HEK293 (cell line): ENCODE measurements around the gene PZP.

Source experiments
- CTCF ChIA-PET: fragments of 350-600 bp; formaldehyde crosslinking; extraction: SDS; loops from one replicate; lab custom pipeline; 2021; ENCODE audit warnings: antibody characterized with exemption; lab: Yijun Ruan, JAX
- POLR2A ChIA-PET: fragments of 300-600 bp; formaldehyde crosslinking; extraction: SDS; loops from one replicate; lab custom pipeline; 2020; ENCODE audit warnings: antibody characterized with exemption, inconsistent platforms; lab: Yijun Ruan, JAX
- H3K27ac ChIP-seq: fragments of 200-500 bp; sonication (Bioruptor generic); 2 replicates; pipeline ENCODE4 v1.5.1; 2014; ENCODE audit warnings: low read depth, low read length, control low read depth, inconsistent platforms; ENCODE audit errors: extremely low read depth
- H3K36me3 ChIP-seq, 2 experiments: fragments of 200-500 bp in 1 of 2; sonication (Bioruptor generic) in 1 of 2; 1 replicate in 1 of 2; 2 replicates in 1 of 2; pipeline ENCODE4 v1.5.1; 2014 to 2017; ENCODE audit warnings: inconsistent platforms in 2 of 2, low read length in 2 of 2; ENCODE audit not compliant: control insufficient read depth in 2 of 2, insufficient read depth in 1 of 2
- H3K4me1 ChIP-seq: fragments of 200-500 bp; sonication (Bioruptor generic); 2 replicates; pipeline ENCODE4 v1.5.1; 2014; ENCODE audit warnings: mild to moderate bottlenecking, low read length, inconsistent platforms; ENCODE audit not compliant: control insufficient read depth, insufficient read depth
- H3K4me3 ChIP-seq: 2 replicates; pipeline ENCODE4 v1.5.1; 2011; ENCODE audit warnings: low read depth, mild to moderate bottlenecking, control low read depth, low read length, moderate library complexity
- H3K9me3 ChIP-seq: fragments of 200-500 bp; sonication (Bioruptor generic); 2 replicates; pipeline ENCODE4 v1.5.1; 2014; ENCODE audit warnings: low read depth, low read length, inconsistent platforms; ENCODE audit not compliant: control insufficient read depth, insufficient read depth
- GLI2 ChIP-seq: fragments of 450-650 bp; formaldehyde crosslinking; IDR thresholded peaks from 2 replicates; pipeline ENCODE4; 2017; ENCODE audit warnings: missing biosample characterization, missing genetic modification characterization, low read depth, borderline replicate concordance
- HIC1 ChIP-seq: fragments of 450-650 bp; formaldehyde crosslinking; IDR thresholded peaks from 2 replicates; pipeline ENCODE4 v1.5.1; 2016; ENCODE audit warnings: missing biosample characterization, missing genetic modification characterization
- HOXA7 ChIP-seq: sonication (generic); formaldehyde crosslinking; IDR thresholded peaks from 2 replicates; pipeline ENCODE4 v1.8.1; 2022; ENCODE audit warnings: missing genetic modification reagents, borderline replicate concordance
- INSM2 ChIP-seq: fragments of 450-650 bp; formaldehyde crosslinking; IDR thresholded peaks from 2 replicates; pipeline ENCODE4 v1.5.1; 2016; ENCODE audit warnings: missing biosample characterization, missing genetic modification characterization
- KLF1 ChIP-seq: fragments of 450-650 bp; formaldehyde crosslinking; IDR thresholded peaks from 2 replicates; pipeline ENCODE4 v1.5.1; 2016; ENCODE audit warnings: missing biosample characterization, missing genetic modification characterization
- KLF10 ChIP-seq: fragments of 450-650 bp; IDR thresholded peaks from 2 replicates; pipeline ENCODE4 v1.5.1; 2018; ENCODE audit warnings: missing biosample characterization, mild to moderate bottlenecking, missing genetic modification characterization
- KLF8 ChIP-seq: fragments of 450-650 bp; formaldehyde crosslinking; IDR thresholded peaks from 2 replicates; pipeline ENCODE4 v1.5.1; 2016; ENCODE audit warnings: missing biosample characterization, missing genetic modification characterization
- PATZ1 ChIP-seq: fragments of 450-650 bp; formaldehyde crosslinking; IDR thresholded peaks from 2 replicates; pipeline ENCODE4 v1.5.1; 2016; ENCODE audit warnings: missing biosample characterization, missing genetic modification characterization
- PRDM1 ChIP-seq: fragments of 450-650 bp; formaldehyde crosslinking; IDR thresholded peaks from 2 replicates; pipeline ENCODE4; 2016; ENCODE audit warnings: missing biosample characterization, missing genetic modification characterization
- SP3 ChIP-seq: fragments of 450-650 bp; formaldehyde crosslinking; IDR thresholded peaks from 2 replicates; pipeline ENCODE4 v1.5.1; 2016; ENCODE audit warnings: missing biosample characterization, missing genetic modification characterization
- ZBTB26 ChIP-seq: fragments of 450-650 bp; formaldehyde crosslinking; optimal IDR thresholded peaks from 2 replicates; pipeline ENCODE3; 2016; ENCODE audit warnings: missing biosample characterization, mild to moderate bottlenecking, missing genetic modification characterization
- ZBTB8A ChIP-seq: fragments of 450-650 bp; formaldehyde crosslinking; IDR thresholded peaks from 2 replicates; pipeline ENCODE4 v1.5.1; 2016; ENCODE audit warnings: missing biosample characterization, missing genetic modification characterization
- ZEB2 ChIP-seq: fragments of 450-650 bp; formaldehyde crosslinking; IDR thresholded peaks from 2 replicates; pipeline ENCODE4 v1.5.1; 2016; ENCODE audit warnings: missing biosample characterization, missing genetic modification characterization
- ZFP37 ChIP-seq: fragments of 450-650 bp; formaldehyde crosslinking; IDR thresholded peaks from 2 replicates; pipeline ENCODE4 v1.5.1; 2016; ENCODE audit warnings: missing biosample characterization, missing genetic modification characterization
- ZFP41 ChIP-seq: fragments of 450-650 bp; formaldehyde crosslinking; IDR thresholded peaks from 2 replicates; pipeline ENCODE4 v1.5.1; 2016; ENCODE audit warnings: missing biosample characterization, missing genetic modification characterization, borderline replicate concordance
- ZNF10 ChIP-seq: fragments of 450-650 bp; formaldehyde crosslinking; IDR thresholded peaks from 2 replicates; pipeline ENCODE4 v1.5.1; 2017; ENCODE audit warnings: missing biosample characterization, missing genetic modification characterization
- ZNF146 ChIP-seq: fragments of 450-650 bp; formaldehyde crosslinking; IDR thresholded peaks from 2 replicates; pipeline ENCODE4 v1.5.1; 2016; ENCODE audit warnings: missing biosample characterization, missing genetic modification characterization
- ZNF19 ChIP-seq: fragments of 450-650 bp; formaldehyde crosslinking; IDR thresholded peaks from 2 replicates; pipeline ENCODE4; 2016; ENCODE audit warnings: missing biosample characterization, missing genetic modification characterization, low read depth
- ZNF239 ChIP-seq: fragments of 450-650 bp; formaldehyde crosslinking; IDR thresholded peaks from 2 replicates; pipeline ENCODE4 v1.5.1; 2016; ENCODE audit warnings: missing biosample characterization, missing genetic modification characterization
- ZNF302 ChIP-seq: fragments of 450-650 bp; formaldehyde crosslinking; IDR thresholded peaks from 2 replicates; pipeline ENCODE4 v1.5.1; 2016; ENCODE audit warnings: missing biosample characterization, missing genetic modification characterization, low read depth
- ZNF311 ChIP-seq: fragments of 450-650 bp; formaldehyde crosslinking; IDR thresholded peaks from 2 replicates; pipeline ENCODE4 v1.5.1; 2017; ENCODE audit warnings: missing biosample characterization, missing genetic modification characterization, borderline replicate concordance
- ZNF394 ChIP-seq: fragments of 450-650 bp; formaldehyde crosslinking; IDR thresholded peaks from 2 replicates; pipeline ENCODE4 v1.5.1; 2016; ENCODE audit warnings: missing biosample characterization, missing genetic modification characterization, mild to moderate bottlenecking, moderate library complexity, borderline replicate concordance
- ZNF560 ChIP-seq: fragments of 450-650 bp; formaldehyde crosslinking; IDR thresholded peaks from 2 replicates; pipeline ENCODE4 v1.5.1; 2017; ENCODE audit warnings: missing biosample characterization, missing genetic modification characterization, borderline replicate concordance
- ZNF596 ChIP-seq: fragments of 450-650 bp; IDR thresholded peaks from 2 replicates; pipeline ENCODE4 v1.5.0; 2018; ENCODE audit warnings: missing biosample characterization, mild to moderate bottlenecking, missing genetic modification characterization, moderate library complexity
- ZNF610 ChIP-seq: fragments of 450-650 bp; formaldehyde crosslinking; IDR thresholded peaks from 2 replicates; pipeline ENCODE4 v1.5.1; 2016; ENCODE audit warnings: missing biosample characterization, missing genetic modification characterization, borderline replicate concordance
- ZNF660 ChIP-seq: fragments of 450-650 bp; IDR thresholded peaks from 2 replicates; pipeline ENCODE4 v1.5.1; 2018; ENCODE audit warnings: missing biosample characterization, mild to moderate bottlenecking, missing genetic modification characterization
- ZNF76 ChIP-seq: fragments of 450-650 bp; formaldehyde crosslinking; IDR thresholded peaks from 2 replicates; pipeline ENCODE4; 2016; ENCODE audit warnings: low read depth, missing biosample characterization, missing genetic modification characterization, borderline replicate concordance
- ZNF785 ChIP-seq: fragments of 450-650 bp; formaldehyde crosslinking; IDR thresholded peaks from 2 replicates; pipeline ENCODE4 v1.5.1; 2016; ENCODE audit warnings: missing biosample characterization, missing genetic modification characterization
- ZSCAN30 ChIP-seq: fragments of 450-650 bp; IDR thresholded peaks from 2 replicates; pipeline ENCODE4 v1.5.1; 2018; ENCODE audit warnings: missing biosample characterization, mild to moderate bottlenecking, missing genetic modification characterization, moderate library complexity

Gene PZP

GRCh38 chr12:9109213-9109522, 99.0 kb downstream of the PZP start:
- H3K4me3 ChIP-seq: no peak overlapping the region
- no peak for TF ChIP-seq ZNF239
- no peak for TF ChIP-seq ZNF10 (tag by site-specific recombination)
- TF ChIP-seq ZNF146: no peak
- no peak for TF ChIP-seq ZSCAN30
- no peak for TF ChIP-seq ZNF596
- TF ChIP-seq HIC1 (tag by site-specific recombination): no peak
- no peak for TF ChIP-seq KLF1 (tag by site-specific recombination)
- TF ChIP-seq ZNF302 (tag by site-specific recombination): no peak
- no peak for TF ChIP-seq ZNF19 (tag by site-specific recombination)
- TF ChIP-seq ZFP37 (tag by site-specific recombination): no peak
- no peak for TF ChIP-seq ZBTB26 (tag by site-specific recombination)
- TF ChIP-seq PRDM1: no peak
- TF ChIP-seq ZNF660 (tag by site-specific recombination): no peak
- TF ChIP-seq ZNF311: no peak
- TF ChIP-seq ZBTB8A: no peak
- TF ChIP-seq INSM2 (tag by site-specific recombination): no peak
- H3K27ac ChIP-seq: no peak overlapping the region
- H3K9me3 ChIP-seq: no peaks in the 10 kb centered on the region
- ChIA-PET POLR2A (no interaction called here), CTCF (no interaction called here)
- no peaks in the 10 kb centered on the region for H3K36me3 ChIP-seq
- no peaks in the 10 kb centered on the region for H3K4me1 ChIP-seq

- Histone ChIP-seq H3K4me3 (no peak overlapping the region), H3K36me3 (no peaks in the 10 kb centered on the region), H3K27ac (no peak overlapping the region), H3K4me1 (no peaks in the 10 kb centered on the region), H3K9me3 (no peaks in the 10 kb centered on the region)
- CTCF ChIA-PET: no interaction called here
- POLR2A ChIA-PET: no interaction called here
- no peak for TF ChIP-seq GLI2 (tag by site-specific recombination)
- no peak for TF ChIP-seq SP3 (tag by site-specific recombination)
- TF ChIP-seq PATZ1: no peak
- no peak for TF ChIP-seq ZNF76
- TF ChIP-seq ZNF394: no peak
- TF ChIP-seq ZNF785 (tag by site-specific recombination): no peak
- TF ChIP-seq HIC1 (tag by site-specific recombination): no peak
- no peak for TF ChIP-seq KLF8 (tag by site-specific recombination)
- TF ChIP-seq ZNF610 (tag by site-specific recombination): no peak
- TF ChIP-seq ZNF560 (tag by site-specific recombination): no peak
- TF ChIP-seq HOXA7 (CRISPR knock-in tag): no peak
- TF ChIP-seq ZEB2 (tag by site-specific recombination): no peak
- no peak for TF ChIP-seq KLF10
- TF ChIP-seq ZFP41 (tag by site-specific recombination): no peak
These were observed 99.5 kb downstream of the PZP start for GRCh38 chr12:9108504-9109212.
